Ascending aorta (tissue), 2 donors: ENCODE results near the gene MYCL. TPM values are rescaled to one million over a fixed set of nuclear protein-coding genes. Genes with fewer than 3 reads are reported as not detected.
A peak's percentile ranks its signal among the peaks of the same experiment; 100 is the strongest.

ENCODE experiments used
- DNase-seq, 2 donors: peaks; one replicate each; pipeline ENCODE4 v3.0.0-alpha.2; 2019; ENCODE audit warnings: low spot score in 2 of 2
- H3K27ac ChIP-seq, 2 donors: fragments of 200-600 bp; sonication (generic); one replicate each; pipeline ENCODE4 v1.5.1; 2016 to 2017; ENCODE audit warnings: mild to moderate bottlenecking in 1 of 2
- H3K27me3 ChIP-seq: fragments of 200-600 bp; sonication (generic); one replicate; pipeline ENCODE4 v1.5.1; 2017
- H3K36me3 ChIP-seq, 2 donors: fragments of 200-600 bp; sonication (generic); one replicate each; pipeline ENCODE4 v1.5.1; 2016
- H3K4me1 ChIP-seq, 2 donors: fragments of 200-600 bp; sonication (generic); one replicate each; pipeline ENCODE4 v1.5.1; 2016 to 2017; ENCODE audit warnings: mild to moderate bottlenecking in 1 of 2
- H3K4me3 ChIP-seq, 2 donors: fragments of 200-600 bp; sonication (generic); one replicate each; pipeline ENCODE4 v1.5.1; 2016 to 2017; ENCODE audit warnings: mild to moderate bottlenecking in 1 of 2
- H3K9me3 ChIP-seq, 2 donors: fragments of 200-600 bp; sonication (generic); one replicate each; pipeline ENCODE4 v1.5.1; 2016
- CTCF ChIP-seq, 3 experiments: fragments of 200-600 bp in 2 of 3; fragments of 450-650 bp in 1 of 3; sonication (generic) in 2 of 3; IDR thresholded peaks; one replicate each; pipeline ENCODE4 v1.5.1; 2016 to 2019; ENCODE audit warnings: antibody characterized with exemption in 3 of 3, mild to moderate bottlenecking in 1 of 3, moderate library complexity in 1 of 3
- intact Hi-C: fragments of 100-400 bp; cut with DNase I; formaldehyde crosslinking; loops from one replicate; pipeline ENCODE4 v1.15.1; 2023
- total RNA-seq: library from RNA; depleted of rRNA; stranded (reverse); fragments of >200 nt; gene quantifications from one replicate; pipeline ENCODE4 v1.1.0, GENCODE V29; 2016

The MYCL gene
- total RNA-seq, 1 donor from 2014 or later, result 22.1 TPM

- Histone ChIP-seq H3K27me3 (no peaks in the 10 kb centered on the region), H3K27ac (no peak overlapping the region), H3K4me1 (no peaks in the 10 kb centered on the region), H3K36me3 (no peaks in the 10 kb centered on the region), H3K4me3 (no peak overlapping the region), H3K9me3 (no peaks in the 10 kb centered on the region)
- TF ChIP-seq CTCF (IDR thresholded peaks at IDR 0.05), result no peak
- intact Hi-C loops, result no loop called here
- no peak for DNase-seq
These were observed 42.0 kb upstream of the MYCL start for GRCh38 chr1:39943471-39944290.

- Histone ChIP-seq H3K4me3 (no peak overlapping the region), H3K9me3 (no peaks in the 10 kb centered on the region), H3K4me1 (no peaks in the 10 kb centered on the region), H3K27ac (no peak overlapping the region), H3K27me3 (no peaks in the 10 kb centered on the region), H3K36me3 (no peaks in the 10 kb centered on the region)
- intact Hi-C loops, result no loop called here
- no peak for DNase-seq
- TF ChIP-seq CTCF (IDR thresholded peaks at IDR 0.05), result no peak
These were observed 39.5 kb upstream of the MYCL start for GRCh38 chr1:39940980-39941871.

- Histone ChIP-seq H3K27me3 (no peaks in the 10 kb centered on the region), H3K36me3 (no peaks in the 10 kb centered on the region), H3K27ac (no peak overlapping the region), H3K4me3 (no peak overlapping the region), H3K4me1 (no peaks in the 10 kb centered on the region), H3K9me3 (no peaks in the 10 kb centered on the region)
- TF ChIP-seq CTCF (IDR thresholded peaks at IDR 0.05), result no peak
- intact Hi-C loops, result no loop called here
- peak in 1 of 2 donors; percentile 68 for DNase-seq
These were observed 38.5 kb upstream of the MYCL start for GRCh38 chr1:39940253-39940652.

- H3K27me3 ChIP-seq, result no peaks in the 10 kb centered on the region
- intact Hi-C loops, result no loop called here
- H3K4me1 ChIP-seq, result no peaks in the 10 kb centered on the region
- no peaks in the 10 kb centered on the region for H3K36me3 ChIP-seq
- TF ChIP-seq CTCF (IDR thresholded peaks at IDR 0.05), result no peak
- H3K27ac ChIP-seq, result no peak overlapping the region
- no peak overlapping the region for H3K4me3 ChIP-seq
- no peaks in the 10 kb centered on the region for H3K9me3 ChIP-seq
- DNase-seq, result no peak
These were observed 37.1 kb upstream of the MYCL start for GRCh38 chr1:39938856-39939255.

GRCh38 chr1:39936724-39937491 lies 35.2 kb upstream of the MYCL start:
- Histone ChIP-seq H3K27me3 (no peaks in the 10 kb centered on the region), H3K4me3 (no peak overlapping the region), H3K27ac (no peak overlapping the region), H3K36me3 (no peaks in the 10 kb centered on the region), H3K9me3 (no peaks in the 10 kb centered on the region), H3K4me1 (no peaks in the 10 kb centered on the region)
- intact Hi-C loops, result no loop called here
- DNase-seq, result no peak
- no peak for TF ChIP-seq CTCF (IDR thresholded peaks at IDR 0.05)
